MM.1S (cell line): ENCODE data around the gene MYLK.

Experiments used
- DNase-seq: peaks from one replicate; pipeline ENCODE4 v3.0.0-alpha.2; 2015
- H2AFZ ChIP-seq: fragments of 300-600 bp; sonication (generic); 2 replicates; pipeline ENCODE4 v1.6.0; 2016; ENCODE audit warnings: antibody characterized with exemption, low read length
- H3F3A ChIP-seq: fragments of 300-600 bp; sonication (generic); 2 replicates; pipeline ENCODE4 v1.6.1; 2016; ENCODE audit warnings: mild to moderate bottlenecking, antibody characterized with exemption, low read length, moderate library complexity, mixed read lengths; ENCODE audit not compliant: insufficient read depth
- H3K27ac ChIP-seq: fragments of 300-600 bp; sonication (generic); 2 replicates; pipeline ENCODE4 v1.5.1; 2016; ENCODE audit warnings: mild to moderate bottlenecking, low read length
- H3K27me3 ChIP-seq: fragments of 300-600 bp; sonication (generic); replicated peaks from 2 replicates; pipeline ENCODE4 v1.6.0; 2016; ENCODE audit warnings: low read length; ENCODE audit not compliant: insufficient read depth
- H3K36me3 ChIP-seq: fragments of 300-600 bp; sonication (generic); replicated peaks from 2 replicates; pipeline ENCODE4 v1.6.1; 2016; ENCODE audit warnings: mild to moderate bottlenecking, low read length, mixed read lengths; ENCODE audit not compliant: insufficient read depth
- H3K4me1 ChIP-seq: fragments of 300-600 bp; sonication (generic); 2 replicates; pipeline ENCODE4 v1.6.1; 2016; ENCODE audit warnings: low read length, mixed read lengths
- H3K4me2 ChIP-seq: fragments of 300-600 bp; sonication (generic); 2 replicates; pipeline ENCODE4 v1.6.0; 2016; ENCODE audit warnings: low read depth, low read length
- H3K4me3 ChIP-seq: fragments of 300-600 bp; sonication (generic); 2 replicates; pipeline ENCODE4 v1.5.1; 2016; ENCODE audit warnings: low read length, mixed read lengths
- H3K79me2 ChIP-seq: fragments of 300-600 bp; sonication (generic); 2 replicates; pipeline ENCODE4 v1.6.1; 2016; ENCODE audit warnings: mixed run types, low read length, mixed read lengths
- H3K9ac ChIP-seq: fragments of 300-600 bp; sonication (generic); 2 replicates; pipeline ENCODE4 v1.6.1; 2016; ENCODE audit warnings: low read length, mixed read lengths
- H3K9me2 ChIP-seq: fragments of 300-600 bp; sonication (generic); replicated peaks from 2 replicates; pipeline ENCODE4 v1.6.1; 2016; ENCODE audit warnings: mild to moderate bottlenecking, low read length, mixed read lengths; ENCODE audit not compliant: insufficient read depth
- H3K9me3 ChIP-seq: fragments of 300-600 bp; sonication (generic); replicated peaks from 2 replicates; pipeline ENCODE4 v1.6.1; 2016; ENCODE audit warnings: mild to moderate bottlenecking, low read length, mixed read lengths; ENCODE audit not compliant: insufficient read depth
- H4K20me1 ChIP-seq: fragments of 300-600 bp; sonication (generic); 2 replicates; pipeline ENCODE4 v1.6.1; 2016; ENCODE audit warnings: mild to moderate bottlenecking, low read length, moderate library complexity, mixed read lengths; ENCODE audit not compliant: insufficient read depth
- EZH2 ChIP-seq: fragments of 300-600 bp; sonication (generic); optimal IDR thresholded peaks from 2 replicates; pipeline ENCODE3; 2017; ENCODE audit warnings: low read depth, mild to moderate bottlenecking, antibody characterized with exemption, low read length, mixed read lengths
- EZH2phosphoT487 ChIP-seq: fragments of 300-600 bp; sonication (generic); IDR thresholded peaks from 2 replicates; pipeline ENCODE4 v1.6.1; 2018; ENCODE audit warnings: antibody characterized with exemption, low read length
- TF ChIP-seq, protein P1 (sequence below): fragments of 300-600 bp; sonication (generic); IDR thresholded peaks from 2 replicates; pipeline ENCODE4 v1.5.1; 2016; ENCODE audit warnings: antibody characterized with exemption, low read length, mixed read lengths

Gene MYLK

DNA sequence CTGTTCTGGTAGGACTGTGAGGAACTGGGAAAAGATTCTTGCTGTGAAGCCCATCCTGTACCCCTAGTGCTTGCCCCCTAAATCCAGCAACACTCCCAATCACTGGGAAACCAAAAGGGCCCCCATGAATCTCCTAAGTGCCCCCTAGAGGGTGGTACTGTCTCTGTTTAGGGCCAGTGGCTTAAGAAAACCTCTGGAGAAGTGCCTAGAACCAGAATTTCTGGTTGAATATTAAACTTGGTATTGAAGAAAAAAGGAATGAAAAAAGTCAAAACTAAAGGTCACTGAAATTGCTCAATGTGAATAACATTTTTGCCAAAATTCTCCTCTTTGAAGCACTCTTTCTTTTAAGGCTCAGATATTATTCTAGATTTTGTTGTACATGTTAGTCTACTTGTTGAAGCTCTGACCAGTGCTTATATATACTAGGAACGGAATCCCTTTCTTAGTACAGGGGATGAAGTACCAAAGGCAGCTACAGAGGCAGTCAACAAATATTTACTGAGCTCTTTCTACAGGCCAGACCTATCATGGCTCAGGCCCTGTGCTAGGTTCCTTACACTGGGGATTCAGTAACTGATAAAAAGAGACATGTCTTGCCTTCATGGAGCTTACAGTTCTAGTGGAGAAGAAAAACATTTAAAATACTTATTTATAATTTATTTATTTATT, 138.8 kb downstream of the MYLK start:
- H3K4me2 ChIP-seq: no peak overlapping the region
- no peaks in the 10 kb centered on the region for H4K20me1 ChIP-seq
- no peak overlapping the region for H2AFZ ChIP-seq
- H3K27ac ChIP-seq: no peak overlapping the region
- H3K27me3 ChIP-seq: no peaks in the 10 kb centered on the region
- H3K4me1 ChIP-seq: no peaks in the 10 kb centered on the region
- DNase-seq: no peak
- no peaks in the 10 kb centered on the region for H3K36me3 ChIP-seq
- H3F3A ChIP-seq: no peaks in the 10 kb centered on the region
- no peak for TF ChIP-seq EZH2phosphoT487
- TF ChIP-seq, protein P1, sequence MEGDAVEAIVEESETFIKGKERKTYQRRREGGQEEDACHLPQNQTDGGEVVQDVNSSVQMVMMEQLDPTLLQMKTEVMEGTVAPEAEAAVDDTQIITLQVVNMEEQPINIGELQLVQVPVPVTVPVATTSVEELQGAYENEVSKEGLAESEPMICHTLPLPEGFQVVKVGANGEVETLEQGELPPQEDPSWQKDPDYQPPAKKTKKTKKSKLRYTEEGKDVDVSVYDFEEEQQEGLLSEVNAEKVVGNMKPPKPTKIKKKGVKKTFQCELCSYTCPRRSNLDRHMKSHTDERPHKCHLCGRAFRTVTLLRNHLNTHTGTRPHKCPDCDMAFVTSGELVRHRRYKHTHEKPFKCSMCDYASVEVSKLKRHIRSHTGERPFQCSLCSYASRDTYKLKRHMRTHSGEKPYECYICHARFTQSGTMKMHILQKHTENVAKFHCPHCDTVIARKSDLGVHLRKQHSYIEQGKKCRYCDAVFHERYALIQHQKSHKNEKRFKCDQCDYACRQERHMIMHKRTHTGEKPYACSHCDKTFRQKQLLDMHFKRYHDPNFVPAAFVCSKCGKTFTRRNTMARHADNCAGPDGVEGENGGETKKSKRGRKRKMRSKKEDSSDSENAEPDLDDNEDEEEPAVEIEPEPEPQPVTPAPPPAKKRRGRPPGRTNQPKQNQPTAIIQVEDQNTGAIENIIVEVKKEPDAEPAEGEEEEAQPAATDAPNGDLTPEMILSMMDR: peak; percentile 27; the same call in 1 of the 2 replicates
- no peak overlapping the region for H3K4me3 ChIP-seq
- no peaks in the 10 kb centered on the region for H3K79me2 ChIP-seq
- H3K9ac ChIP-seq: no peak overlapping the region
- H3K9me2 ChIP-seq: no peaks in the 10 kb centered on the region
- H3K9me3 ChIP-seq: no peaks in the 10 kb centered on the region

DNA sequence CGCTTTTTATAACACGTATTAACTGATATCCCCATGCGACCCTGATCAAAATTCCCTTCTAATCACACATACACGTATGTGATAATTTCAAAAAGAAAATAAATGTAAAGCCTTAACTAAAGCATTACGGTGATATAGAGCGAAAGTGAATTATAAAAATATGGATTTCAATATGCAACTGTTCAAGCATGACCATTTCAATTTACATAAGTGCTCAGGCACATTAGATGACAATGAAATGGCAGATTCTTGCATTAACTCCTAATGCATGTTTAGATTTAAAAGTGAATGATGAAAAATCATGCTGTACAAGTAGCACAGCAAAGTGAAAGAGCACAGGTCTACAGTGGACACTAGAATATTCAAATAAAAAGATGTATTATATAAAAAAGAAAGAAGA, 140.1 kb downstream of the MYLK start:
- DNase-seq: no peak
- Histone ChIP-seq H4K20me1 (no peaks in the 10 kb centered on the region), H3K27ac (no peak overlapping the region), H3K4me1 (no peaks in the 10 kb centered on the region), H3K9me3 (no peaks in the 10 kb centered on the region), H2AFZ (no peak overlapping the region), H3K4me2 (no peak overlapping the region), H3K36me3 (no peaks in the 10 kb centered on the region), H3K79me2 (no peaks in the 10 kb centered on the region), H3K27me3 (no peaks in the 10 kb centered on the region), H3K9ac (no peak overlapping the region), H3F3A (no peaks in the 10 kb centered on the region), H3K9me2 (no peaks in the 10 kb centered on the region), H3K4me3 (no peak overlapping the region)
- TF ChIP-seq EZH2phosphoT487 (no peak), EZH2 (no peak)
- TF ChIP-seq, protein P1: no peak

DNA sequence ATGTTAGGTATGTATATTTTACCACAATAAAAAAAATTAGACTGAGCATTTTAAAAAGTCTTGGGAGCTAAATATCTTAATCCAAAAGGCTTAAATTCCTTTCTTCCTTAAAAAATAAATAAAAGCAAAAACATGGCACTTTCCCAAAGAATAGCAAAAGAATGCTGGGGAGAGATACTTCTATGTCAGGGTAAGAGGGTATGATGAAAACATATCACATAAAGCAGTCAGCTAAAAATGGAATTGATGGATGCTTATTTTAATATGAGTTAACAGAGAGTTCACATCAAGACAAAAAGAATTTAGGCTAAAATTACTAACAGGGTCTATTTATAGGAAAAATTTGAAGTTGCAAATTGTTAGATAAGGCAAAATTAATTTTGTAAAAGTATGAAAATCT, 141.0 kb downstream of the MYLK start:
- H3K9ac ChIP-seq: no peak overlapping the region
- TF ChIP-seq, protein P1: no peak
- TF ChIP-seq EZH2phosphoT487: no peak
- TF ChIP-seq EZH2: no peak
- H3K9me3 ChIP-seq: no peaks in the 10 kb centered on the region
- no peaks in the 10 kb centered on the region for H3F3A ChIP-seq
- H3K79me2 ChIP-seq: no peaks in the 10 kb centered on the region
- no peaks in the 10 kb centered on the region for H3K4me1 ChIP-seq
- H3K36me3 ChIP-seq: no peaks in the 10 kb centered on the region
- no peak overlapping the region for H3K4me2 ChIP-seq
- DNase-seq: no peak
- H3K9me2 ChIP-seq: no peaks in the 10 kb centered on the region
- H3K27ac ChIP-seq: no peak overlapping the region
- H3K27me3 ChIP-seq: no peaks in the 10 kb centered on the region
- no peak overlapping the region for H2AFZ ChIP-seq
- no peak overlapping the region for H3K4me3 ChIP-seq
- H4K20me1 ChIP-seq: no peaks in the 10 kb centered on the region
